ENCODE data around the gene MAN2C1. TPM values are rescaled to one million over a fixed set of nuclear protein-coding genes. Genes with fewer than 3 reads are reported as not detected.
A peak's percentile ranks its signal among the peaks of the same experiment; 100 is the strongest.

The MAN2C1 gene
- total RNA-seq, result 100 to 1,000 TPM in 3 of 4 donors, 10 to 100 TPM in 1; 94.2 to 221 (median 132) TPM
- polyA plus RNA-seq, result 100 to 1,000 TPM in 1 of 3 donors, 10 to 100 TPM in 2; 18.0 to 146 (median 22.0) TPM

DNA sequence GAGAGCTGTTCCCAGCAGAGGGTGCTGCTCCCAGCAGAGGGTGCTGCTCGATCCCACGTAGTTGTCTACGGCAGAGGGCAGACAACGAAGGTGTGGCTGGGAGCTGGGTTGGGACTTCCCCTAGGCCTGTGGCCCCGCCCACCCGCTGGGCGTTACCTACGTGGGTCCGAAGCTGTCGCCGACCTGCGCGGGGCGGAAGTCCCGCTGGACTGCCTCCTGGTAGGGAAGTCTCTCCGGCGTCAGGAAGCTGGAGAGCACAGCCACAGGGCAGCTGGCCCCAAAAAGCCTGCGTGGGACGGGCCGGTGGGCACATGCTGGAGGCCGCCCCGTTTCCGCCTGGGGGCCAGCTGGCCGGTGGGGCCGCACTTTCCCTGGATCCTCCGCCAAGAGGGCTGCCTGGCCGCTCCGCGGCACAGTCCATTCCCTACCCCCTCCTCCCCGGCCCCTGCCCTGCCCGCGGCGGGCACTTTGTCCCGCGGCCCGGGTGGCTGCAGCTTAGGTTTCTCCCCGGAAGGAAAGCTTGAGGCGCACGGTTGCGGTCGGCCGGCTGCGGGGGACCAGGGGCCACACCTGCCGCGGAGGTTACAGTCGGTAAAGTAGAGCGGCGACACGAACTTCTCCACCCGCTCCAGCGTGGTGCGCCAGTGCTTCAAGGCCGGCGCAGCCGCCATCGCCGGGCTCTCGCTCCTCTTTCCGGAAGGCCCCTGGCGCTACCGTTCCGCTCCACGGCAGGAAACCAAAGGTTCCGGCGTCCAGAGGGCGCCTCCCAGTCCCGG is at the start of gene MAN2C1:
TSS of gene MAN2C1 (minus strand) at position 695 of the 776 bp plus-strand sequence. CDS start at position 671, 24 bp downstream.
- Histone ChIP-seq H3K36me3 (peaks cover 9 to 74% (median 46%) of the 10 kb centered on the region in 4 donors), H3K27me3 (no peaks in the 10 kb centered on the region), H3K9me3 (no peaks in the 10 kb centered on the region), H3K4me3 (peak within 1 kb of the TSS; percentile 73 to 99 (median 82)), H3K4me1 (peaks cover 0 to 22% (median 18%) of the 10 kb centered on the region in 4 donors), H3K27ac (peak within 1 kb of the TSS; percentile 95 to 99 (median 97))
- intact Hi-C loops (cut with DNase I), result loop anchor here (1.0 to 10.0 kb wide), 3 partner anchors 82 to 254 kb away; partner anchors contain the start of gene PTPN9
- DNase-seq, result peak; percentile 98
- 0 to 1% methylated on average over 67 of the region's 67 CpGs for WGBS, 2 donors
- peak; percentile 85 to 91 (median 89) for TF ChIP-seq POLR2AphosphoS5 (IDR thresholded peaks at IDR 0.05)
- peak in 2 of 4 experiments; percentile 65 to 80 for TF ChIP-seq CTCF (IDR thresholded peaks at IDR 0.05)
- peak; percentile 70 to 71 for TF ChIP-seq POLR2A (IDR thresholded peaks at IDR 0.05)
- peak in 1 of 4 donors; percentile 20 for TF ChIP-seq EP300 (IDR thresholded peaks at IDR 0.05)

GRCh38 chr15:75416584-75416983 is 48.2 kb upstream of the MAN2C1 start:
- 72 to 87% methylated on average over 1 of the region's 1 CpG for WGBS, 2 donors
- TF ChIP-seq POLR2A (IDR thresholded peaks at IDR 0.05), result no peak
- no peak for TF ChIP-seq POLR2AphosphoS5 (IDR thresholded peaks at IDR 0.05)
- TF ChIP-seq EP300 (IDR thresholded peaks at IDR 0.05), result no peak
- TF ChIP-seq CTCF (IDR thresholded peaks at IDR 0.05), result no peak
- intact Hi-C loops (cut with DNase I), result no loop called here
- Histone ChIP-seq H3K4me1 (no peaks in the 10 kb centered on the region), H3K36me3 (peaks cover 9 to 54% (median 21%) of the 10 kb centered on the region in 4 donors), H3K27ac (no peak overlapping the region), H3K9me3 (no peaks in the 10 kb centered on the region), H3K27me3 (no peaks in the 10 kb centered on the region), H3K4me3 (no peak overlapping the region)
- DNase-seq, result no peak

DNA sequence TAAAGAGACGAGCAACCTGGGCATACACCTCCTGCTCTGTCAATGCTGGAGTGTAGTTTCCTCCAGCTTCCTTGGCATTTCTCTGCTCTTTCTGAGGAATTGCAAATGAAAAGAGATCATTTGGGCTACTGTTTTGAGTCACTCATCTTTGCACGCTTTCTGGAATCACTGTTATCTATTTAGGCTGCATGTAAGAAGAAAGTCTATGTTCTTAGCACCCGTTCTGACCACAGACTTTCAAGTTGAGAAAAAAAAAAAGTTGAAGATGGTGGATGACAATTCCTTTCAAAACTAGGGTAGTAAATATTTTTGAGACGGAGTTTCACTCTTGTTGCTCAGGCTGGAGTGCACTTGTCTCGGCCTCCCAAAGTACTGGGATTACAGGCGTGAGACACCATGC is 41.8 kb upstream of the MAN2C1 start:
- intact Hi-C loops (cut with DNase I), result no loop called here
- H3K4me1 ChIP-seq, result no peaks in the 10 kb centered on the region
- H3K27ac ChIP-seq, result no peak overlapping the region
- no peaks in the 10 kb centered on the region for H3K27me3 ChIP-seq
- 90 to 93% methylated on average over 6 of the region's 6 CpGs for WGBS, 2 donors
- peaks cover 51 to 89% (median 61%) of the 10 kb centered on the region in 4 donors for H3K36me3 ChIP-seq
- TF ChIP-seq POLR2A (IDR thresholded peaks at IDR 0.05) (no peak), POLR2AphosphoS5 (IDR thresholded peaks at IDR 0.05) (no peak), EP300 (IDR thresholded peaks at IDR 0.05) (no peak), CTCF (IDR thresholded peaks at IDR 0.05) (no peak)
- DNase-seq, result no peak
- no peak overlapping the region for H3K4me3 ChIP-seq
- H3K9me3 ChIP-seq, result no peaks in the 10 kb centered on the region

- Histone ChIP-seq H3K36me3 (peaks cover 43 to 100% (median 65%) of the 10 kb centered on the region in 4 donors), H3K27me3 (no peaks in the 10 kb centered on the region), H3K9me3 (no peaks in the 10 kb centered on the region), H3K27ac (no peak overlapping the region), H3K4me3 (no peak overlapping the region), H3K4me1 (no peaks in the 10 kb centered on the region)
- no peak for DNase-seq
- TF ChIP-seq POLR2AphosphoS5 (IDR thresholded peaks at IDR 0.05) (no peak), CTCF (IDR thresholded peaks at IDR 0.05) (no peak), POLR2A (IDR thresholded peaks at IDR 0.05) (no peak), EP300 (IDR thresholded peaks at IDR 0.05) (no peak)
- WGBS, 2 donors, result 79 to 85% methylated on average over 1 of the region's 1 CpG
- intact Hi-C loops (cut with DNase I), result no loop called here
These were observed 38.7 kb upstream of the MAN2C1 start for GRCh38 chr15:75407083-75407482.
